ENCODE results near the gene TMEM258. TPM values are rescaled to one million over a fixed set of nuclear protein-coding genes. Genes with fewer than 3 reads are reported as not detected.

Gene TMEM258
- total RNA-seq, 1 experiment from 2014 or later = 70.8 TPM

DNA sequence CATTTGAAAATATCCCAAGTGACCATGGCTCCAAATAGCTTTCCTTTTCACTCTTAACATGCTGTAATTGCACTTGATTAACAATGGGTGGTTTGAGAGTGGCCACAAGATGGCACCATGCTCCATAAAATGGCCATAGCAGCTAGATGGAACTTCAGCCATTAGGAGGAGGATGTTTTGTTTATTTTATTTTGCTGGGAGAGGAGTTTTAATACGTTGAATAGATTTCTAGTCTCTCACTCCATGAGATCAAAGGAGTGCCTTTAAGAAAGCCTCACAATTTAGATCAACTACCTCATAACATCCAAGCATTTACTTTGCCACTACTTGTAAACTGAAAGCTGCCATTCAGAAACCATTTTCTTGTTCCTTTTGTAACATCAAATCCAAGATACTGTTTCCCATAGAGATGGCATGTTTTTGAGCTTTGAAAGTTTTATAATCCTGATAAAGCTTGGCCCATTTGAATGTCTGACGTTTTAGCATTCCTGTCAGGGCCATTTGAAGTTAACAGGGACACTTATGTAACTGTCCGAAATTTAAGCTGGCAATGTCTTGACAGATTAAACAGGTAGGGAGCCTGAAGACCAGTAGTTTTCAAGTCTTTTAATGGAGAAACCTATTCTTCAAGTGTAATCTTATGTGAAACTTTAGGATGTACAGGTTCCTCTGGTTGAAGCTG is 5.0 kb upstream of the TMEM258 start:
- DNase-seq (ENCODE audit: low read depth) = peak; percentile 69

DNA sequence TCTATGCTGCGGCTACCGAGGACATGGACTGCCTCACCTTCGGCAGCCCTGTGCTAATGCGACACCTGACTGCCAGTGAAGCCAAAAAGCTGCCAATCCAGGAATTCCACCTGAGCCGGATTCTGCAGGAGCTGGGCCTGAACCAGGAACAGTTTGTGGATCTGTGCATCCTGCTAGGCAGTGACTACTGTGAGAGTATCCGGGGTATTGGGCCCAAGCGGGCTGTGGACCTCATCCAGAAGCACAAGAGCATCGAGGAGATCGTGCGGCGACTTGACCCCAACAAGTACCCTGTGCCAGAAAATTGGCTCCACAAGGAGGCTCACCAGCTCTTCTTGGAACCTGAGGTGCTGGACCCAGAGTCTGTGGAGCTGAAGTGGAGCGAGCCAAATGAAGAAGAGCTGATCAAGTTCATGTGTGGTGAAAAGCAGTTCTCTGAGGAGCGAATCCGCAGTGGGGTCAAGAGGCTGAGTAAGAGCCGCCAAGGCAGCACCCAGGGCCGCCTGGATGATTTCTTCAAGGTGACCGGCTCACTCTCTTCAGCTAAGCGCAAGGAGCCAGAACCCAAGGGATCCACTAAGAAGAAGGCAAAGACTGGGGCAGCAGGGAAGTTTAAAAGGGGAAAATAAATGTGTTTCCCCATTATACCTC is 3.6 kb upstream of the TMEM258 start:
- DNase-seq (ENCODE audit: low read depth) = no peak

DNA sequence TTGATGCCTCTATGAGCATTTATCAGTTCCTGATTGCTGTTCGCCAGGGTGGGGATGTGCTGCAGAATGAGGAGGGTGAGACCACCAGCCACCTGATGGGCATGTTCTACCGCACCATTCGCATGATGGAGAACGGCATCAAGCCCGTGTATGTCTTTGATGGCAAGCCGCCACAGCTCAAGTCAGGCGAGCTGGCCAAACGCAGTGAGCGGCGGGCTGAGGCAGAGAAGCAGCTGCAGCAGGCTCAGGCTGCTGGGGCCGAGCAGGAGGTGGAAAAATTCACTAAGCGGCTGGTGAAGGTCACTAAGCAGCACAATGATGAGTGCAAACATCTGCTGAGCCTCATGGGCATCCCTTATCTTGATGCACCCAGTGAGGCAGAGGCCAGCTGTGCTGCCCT is 3.1 kb upstream of the TMEM258 start:
- DNase-seq (ENCODE audit: low read depth) = no peak

DNA sequence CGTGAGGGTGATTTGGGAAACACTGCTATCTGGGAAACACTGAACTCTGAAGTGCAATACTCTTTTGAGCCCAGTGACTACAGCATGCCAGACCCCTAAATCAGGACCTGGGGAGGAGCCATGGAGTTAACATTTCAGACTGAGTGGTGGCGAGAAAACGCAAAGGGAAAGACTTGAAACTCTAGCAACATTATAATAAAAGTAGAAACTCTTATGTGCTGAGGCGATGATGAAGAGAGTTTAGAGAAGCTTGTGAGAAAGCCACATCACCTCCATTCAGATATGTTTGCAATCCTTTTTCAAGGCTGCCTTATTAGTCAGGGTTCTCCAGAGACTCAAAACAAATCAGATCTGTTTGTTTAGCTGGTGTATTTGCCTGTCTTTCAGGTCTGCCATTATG is 2.2 kb upstream of the TMEM258 start:
- no peak for DNase-seq (ENCODE audit: low read depth)

DNA sequence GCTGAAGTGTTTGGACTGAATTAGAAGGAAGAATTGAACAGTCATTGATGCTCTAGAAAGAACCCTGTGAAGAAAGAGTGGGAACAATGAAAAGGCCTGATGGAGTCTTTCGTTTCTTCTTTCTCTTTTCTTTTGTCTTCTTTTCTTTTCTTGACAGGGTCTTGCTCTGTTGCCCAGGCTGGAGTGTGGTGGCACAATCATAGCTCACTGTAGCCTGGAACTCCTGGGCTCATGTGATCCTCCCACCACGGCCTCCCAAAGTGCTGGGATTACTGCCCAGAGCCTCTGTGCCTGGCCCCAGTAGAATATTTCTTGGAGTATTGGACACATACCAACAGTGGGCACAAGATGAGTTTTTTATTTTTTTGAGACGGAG is 1.4 kb upstream of the TMEM258 start:
- no peak for DNase-seq (ENCODE audit: low read depth)

DNA sequence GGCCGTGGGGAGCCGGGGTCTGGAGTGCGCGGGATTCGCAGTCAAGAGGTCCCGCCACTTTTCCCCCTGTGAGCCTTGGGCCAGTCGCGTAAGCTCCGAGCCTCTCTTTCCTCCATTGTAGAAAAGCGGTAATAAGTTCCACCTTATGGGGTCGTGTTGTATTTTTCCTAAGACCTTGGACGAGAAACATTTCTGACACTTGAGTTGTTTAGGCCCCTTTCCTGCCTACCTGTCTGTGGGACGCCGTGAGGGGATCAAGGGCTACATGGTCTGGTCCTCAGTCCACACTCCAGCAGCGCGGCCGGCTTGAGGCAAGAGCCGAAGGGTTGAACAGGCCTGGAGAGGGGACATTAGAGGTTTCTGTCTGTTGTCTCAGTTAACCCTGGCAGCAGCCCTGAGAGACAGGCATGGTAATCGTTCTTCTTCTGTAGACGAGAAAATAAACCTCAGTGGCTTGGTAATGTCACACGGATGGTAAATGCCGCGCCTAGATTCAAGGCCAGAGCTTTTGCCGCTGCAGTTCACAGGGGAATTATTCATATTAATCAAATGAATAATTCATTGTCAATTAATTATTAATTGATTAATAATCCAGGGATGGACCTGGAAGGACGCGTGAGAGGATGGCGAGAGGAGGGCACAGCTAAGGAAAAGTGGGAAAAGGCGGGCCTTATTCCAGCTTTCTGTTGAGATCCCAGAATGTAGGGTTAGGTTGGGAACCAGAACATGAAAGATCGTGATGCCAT is 857 bp upstream of the TMEM258 start:
- peak; percentile 28 for DNase-seq (ENCODE audit: low read depth)

DNA sequence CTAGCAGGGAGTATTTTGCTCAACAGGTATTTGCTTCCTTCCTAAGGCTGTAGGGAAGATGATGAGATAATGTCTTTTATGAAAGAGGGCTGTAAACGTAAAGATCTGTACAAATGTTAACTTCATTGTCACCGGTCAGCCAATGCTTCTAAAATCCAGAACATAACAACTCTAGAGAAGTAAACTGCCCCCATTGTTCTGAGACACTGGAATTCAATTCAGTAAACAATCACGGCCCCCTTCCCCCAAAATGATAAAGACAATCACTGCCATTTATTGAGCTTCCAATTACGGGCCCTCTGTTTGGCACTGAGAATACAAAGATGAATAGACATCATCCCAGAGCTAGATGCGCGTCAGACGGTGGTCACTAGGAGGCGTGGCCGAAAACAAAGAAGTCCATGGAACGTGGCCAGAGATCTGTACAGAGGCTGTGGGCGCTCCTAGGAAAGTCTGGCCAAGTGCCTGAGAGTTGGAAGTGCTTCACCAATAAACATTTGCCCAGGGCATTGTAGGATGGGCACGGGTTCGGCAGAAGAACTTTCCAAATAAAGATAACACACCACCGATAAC is 576 bp downstream of the TMEM258 start:
- peak; percentile 89 for DNase-seq (ENCODE audit: low read depth)

DNA sequence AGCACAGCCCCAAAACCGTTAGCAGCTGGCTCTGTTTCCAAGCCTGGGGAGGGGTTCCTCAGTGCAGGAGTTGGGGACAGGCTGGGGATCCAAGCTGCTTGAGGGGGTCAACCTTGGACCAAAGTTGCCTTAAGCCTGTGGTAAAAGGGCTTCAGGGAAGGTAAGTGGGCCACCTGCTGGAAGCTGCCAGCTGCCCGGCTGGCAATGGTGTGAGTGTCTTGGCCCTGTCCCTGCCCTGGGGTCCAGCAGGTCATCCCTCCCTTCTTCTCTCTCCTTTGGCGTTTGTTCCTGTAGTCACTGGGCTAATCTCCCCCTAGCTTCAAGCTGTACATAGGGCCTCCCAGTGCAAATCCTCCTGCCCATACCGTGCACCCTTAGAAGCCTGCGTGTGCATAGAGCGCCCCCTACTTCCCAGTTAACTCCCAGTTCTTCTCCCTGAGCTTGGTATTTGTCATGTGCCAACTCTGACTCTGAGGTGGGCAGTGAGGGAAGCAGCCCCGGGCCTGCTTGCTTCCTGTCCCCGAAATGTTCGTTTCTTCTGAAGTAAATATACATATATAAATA is 4.4 kb downstream of the TMEM258 start:
- DNase-seq (ENCODE audit: low read depth) = peak; percentile 49

DNA sequence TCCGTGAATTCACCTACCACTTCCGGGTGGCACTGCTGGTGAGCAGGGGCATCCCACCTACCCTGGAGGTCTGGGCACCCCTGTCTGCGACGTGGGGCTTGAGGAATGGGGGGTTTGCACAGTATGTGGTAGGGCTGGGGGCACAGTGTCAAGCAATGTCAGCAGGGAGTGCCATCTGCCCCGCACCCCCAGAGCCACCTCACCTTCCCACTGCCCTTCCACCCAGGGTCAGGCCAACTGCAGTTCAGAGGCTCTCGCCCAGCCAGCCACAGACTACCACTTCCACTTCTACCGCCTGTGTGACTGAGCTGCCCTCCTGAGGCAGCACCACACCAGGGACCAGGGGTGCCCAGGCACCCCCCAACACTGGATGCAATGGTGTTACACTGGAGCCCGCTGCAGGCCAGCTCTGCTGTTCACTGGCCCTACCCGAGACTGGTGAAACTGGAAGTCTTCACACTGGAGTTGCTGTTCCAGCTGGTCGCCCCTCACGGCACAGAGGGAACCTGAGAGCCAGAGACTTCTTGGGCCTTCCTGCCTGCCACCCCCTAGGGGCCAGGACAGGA is 6.5 kb downstream of the TMEM258 start:
- DNase-seq (ENCODE audit: low read depth) = no peak

DNA sequence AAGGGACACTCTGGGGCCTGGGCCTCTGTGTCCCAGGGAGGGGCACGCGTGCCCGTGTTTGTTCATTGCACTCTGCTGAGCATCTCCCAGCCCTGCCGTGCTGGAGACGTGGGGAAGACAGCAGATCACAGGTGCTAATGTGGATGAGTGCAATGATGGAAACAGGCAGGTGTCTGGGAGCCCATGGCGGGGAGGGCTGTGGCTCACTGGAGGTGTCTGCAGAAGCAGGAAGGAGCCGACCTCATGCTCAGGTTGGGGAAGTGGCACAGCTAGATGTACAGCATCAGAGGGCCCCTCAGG is 7.9 kb downstream of the TMEM258 start:
- no peak for DNase-seq (ENCODE audit: low read depth)

DNA sequence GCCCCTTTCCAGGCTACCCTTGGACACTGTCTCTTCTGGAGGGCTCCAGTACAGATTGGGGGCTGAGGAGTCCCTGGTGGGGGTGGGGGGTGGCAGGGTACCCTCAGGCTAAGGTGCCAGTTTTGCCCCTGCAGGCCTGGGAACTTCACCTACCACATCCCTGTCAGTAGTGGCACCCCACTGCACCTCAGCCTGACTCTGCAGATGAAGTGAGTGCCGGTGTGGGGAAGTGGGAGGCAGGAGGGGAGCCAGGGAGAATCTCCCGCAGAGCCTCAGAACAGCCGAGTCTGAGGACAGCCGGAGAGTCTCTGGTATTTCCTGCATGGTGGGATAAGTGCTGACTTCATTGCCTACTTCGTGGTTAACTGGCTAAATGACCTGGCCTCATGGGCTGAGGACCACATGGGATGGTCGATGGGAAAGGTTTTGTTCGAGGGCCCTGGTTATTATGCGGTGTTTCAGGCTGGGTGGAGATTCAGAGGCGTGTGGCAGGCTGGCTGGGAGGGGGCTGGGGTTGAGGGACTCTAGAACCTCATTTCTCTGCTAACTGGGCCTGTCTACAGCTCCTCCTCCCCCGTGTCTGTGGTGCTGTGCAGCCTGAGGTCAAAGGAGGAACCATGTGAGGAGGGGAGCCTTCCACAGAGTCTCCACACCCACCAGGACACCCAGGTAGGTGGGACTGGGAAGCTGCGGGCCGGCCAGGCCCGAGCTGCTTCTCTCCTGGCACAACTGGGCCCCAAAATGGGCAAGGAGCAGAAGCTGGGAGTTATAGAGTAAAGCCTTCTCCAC is 8.5 kb downstream of the TMEM258 start:
- DNase-seq (ENCODE audit: low read depth) = peak; percentile 45

DNA sequence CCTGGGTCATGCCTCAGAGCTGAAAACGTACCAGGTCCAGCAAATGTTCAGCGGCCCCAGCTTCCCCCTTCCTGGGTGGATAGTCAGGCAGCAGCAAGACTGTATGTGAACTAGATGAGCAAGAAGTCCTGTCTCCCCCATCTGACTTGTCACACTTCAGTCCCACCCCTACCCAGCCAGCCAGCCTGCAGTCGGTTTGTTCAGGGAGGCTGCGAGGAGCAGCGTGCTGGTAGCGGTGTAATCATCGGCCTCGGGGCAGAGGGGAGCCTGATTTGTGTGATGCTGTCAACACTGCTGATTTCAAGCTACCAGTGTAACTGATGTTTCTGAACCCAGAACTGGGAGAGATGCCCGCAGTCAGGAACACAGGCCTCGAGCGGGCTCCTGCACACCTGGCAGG is 9.6 kb downstream of the TMEM258 start:
- no peak for DNase-seq (ENCODE audit: low read depth)

DNA sequence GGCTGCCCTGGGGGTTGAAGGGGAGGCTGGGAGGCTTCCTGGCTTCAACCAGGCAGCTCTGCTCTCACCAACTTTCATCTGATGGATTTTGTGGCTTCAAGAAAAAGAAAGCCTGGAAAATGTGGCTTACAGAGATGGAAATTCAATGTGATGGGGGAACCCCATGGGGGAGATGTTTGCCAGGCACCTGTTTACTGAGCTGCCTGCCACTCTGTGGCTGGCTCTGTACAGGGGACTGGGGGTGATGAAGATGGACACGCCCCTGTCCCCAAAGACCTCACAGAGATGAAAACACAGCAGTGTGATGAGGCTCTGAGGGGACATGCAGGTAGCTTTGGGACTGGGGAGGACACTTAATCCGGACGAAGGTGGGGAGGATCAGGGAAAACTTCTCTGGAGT is 10.1 kb downstream of the TMEM258 start:
- no peak for DNase-seq (ENCODE audit: low read depth)

DNA sequence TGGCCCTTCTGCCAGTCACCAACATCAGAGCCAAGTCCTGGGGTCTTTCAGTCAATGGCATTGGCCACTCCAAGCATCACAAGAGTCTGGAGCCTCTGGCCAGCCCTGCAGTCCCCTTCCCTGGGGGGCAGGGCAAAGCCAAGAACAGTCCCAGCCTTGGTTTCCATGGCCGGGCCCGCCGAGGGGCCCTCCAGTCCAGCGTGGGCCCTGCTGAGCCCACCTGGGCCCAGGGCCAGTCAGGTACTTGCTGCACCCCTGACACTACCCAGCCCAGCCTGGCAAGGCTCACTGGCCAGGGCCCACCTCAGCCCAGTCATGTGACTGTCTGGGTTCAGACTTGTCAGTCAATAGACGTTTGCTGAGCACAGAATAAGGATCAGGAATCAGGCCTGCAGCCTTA is 10.8 kb downstream of the TMEM258 start:
- DNase-seq (ENCODE audit: low read depth) = no peak

DNA sequence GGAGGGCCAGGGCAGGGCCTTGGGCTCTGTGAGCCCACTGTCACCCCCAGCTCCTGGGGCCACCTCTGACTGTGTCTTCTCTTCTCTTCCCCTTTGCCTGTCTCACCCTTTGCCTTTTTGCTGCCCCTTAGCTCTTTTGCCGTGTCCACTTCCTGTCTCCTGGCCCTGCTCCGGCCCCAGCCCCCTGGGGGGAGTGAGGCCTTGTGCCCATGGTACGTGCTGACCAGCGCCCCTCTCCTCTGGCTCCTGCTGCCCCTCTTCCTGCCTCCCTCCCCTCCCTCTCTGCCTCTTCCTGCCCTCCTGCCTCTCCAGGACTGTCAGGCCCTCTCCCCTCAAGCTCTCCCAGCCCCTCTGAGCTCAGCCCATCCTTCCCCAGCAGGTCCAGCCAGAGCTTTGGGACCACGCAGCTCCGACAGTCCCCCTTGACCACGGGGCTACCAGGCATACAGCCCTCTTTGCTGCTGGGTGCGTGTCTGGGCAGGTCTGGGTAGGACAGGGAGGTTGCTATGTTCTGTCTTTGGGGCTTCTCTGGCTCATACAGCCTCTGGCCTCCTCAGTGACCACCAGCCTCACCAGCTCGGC is 11.7 kb downstream of the TMEM258 start:
- DNase-seq (ENCODE audit: low read depth) = no peak

DNA sequence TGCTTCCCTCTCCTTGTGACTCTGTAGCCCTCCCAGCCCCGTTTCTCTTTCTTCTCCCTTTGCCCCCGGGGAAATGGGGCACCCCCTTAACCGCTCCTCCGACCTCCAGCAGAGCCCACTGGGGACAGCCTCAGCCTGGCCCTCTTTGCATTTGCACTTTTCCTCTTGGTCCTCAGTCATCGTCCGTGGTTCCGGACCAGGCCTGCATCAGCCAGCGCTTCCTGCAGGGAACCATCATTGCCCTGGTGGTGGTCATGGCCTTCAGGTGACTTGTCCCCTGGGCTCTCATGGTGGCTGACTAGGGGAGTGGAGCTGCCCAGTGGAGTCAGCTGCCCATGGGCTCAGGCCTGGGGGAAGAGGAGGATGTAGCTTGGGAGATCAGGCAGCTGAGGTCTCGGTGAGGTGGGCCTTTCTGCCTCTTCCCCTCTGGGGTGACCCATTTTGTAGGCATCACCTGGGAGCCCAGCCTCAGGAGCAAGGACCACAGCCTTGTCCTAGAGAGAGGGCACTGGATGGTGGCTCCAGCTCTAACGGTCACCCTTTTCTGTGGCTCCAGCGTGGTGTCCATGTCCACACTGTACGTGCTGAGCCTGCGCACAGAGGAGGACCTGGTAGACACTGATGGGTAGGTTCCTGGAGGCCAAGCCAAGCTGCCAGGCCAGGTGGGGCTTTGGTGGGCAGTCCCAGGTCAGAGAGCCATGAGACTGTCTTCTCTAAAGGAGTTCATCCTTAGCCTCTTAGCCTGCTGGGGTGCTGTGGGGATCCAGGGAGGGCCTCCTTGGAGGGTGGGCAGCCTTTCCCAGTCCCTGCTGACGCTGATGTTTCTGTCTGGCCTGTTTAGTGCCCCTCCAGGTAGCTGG is 12.5 kb downstream of the TMEM258 start:
- no peak for DNase-seq (ENCODE audit: low read depth)

DNA sequence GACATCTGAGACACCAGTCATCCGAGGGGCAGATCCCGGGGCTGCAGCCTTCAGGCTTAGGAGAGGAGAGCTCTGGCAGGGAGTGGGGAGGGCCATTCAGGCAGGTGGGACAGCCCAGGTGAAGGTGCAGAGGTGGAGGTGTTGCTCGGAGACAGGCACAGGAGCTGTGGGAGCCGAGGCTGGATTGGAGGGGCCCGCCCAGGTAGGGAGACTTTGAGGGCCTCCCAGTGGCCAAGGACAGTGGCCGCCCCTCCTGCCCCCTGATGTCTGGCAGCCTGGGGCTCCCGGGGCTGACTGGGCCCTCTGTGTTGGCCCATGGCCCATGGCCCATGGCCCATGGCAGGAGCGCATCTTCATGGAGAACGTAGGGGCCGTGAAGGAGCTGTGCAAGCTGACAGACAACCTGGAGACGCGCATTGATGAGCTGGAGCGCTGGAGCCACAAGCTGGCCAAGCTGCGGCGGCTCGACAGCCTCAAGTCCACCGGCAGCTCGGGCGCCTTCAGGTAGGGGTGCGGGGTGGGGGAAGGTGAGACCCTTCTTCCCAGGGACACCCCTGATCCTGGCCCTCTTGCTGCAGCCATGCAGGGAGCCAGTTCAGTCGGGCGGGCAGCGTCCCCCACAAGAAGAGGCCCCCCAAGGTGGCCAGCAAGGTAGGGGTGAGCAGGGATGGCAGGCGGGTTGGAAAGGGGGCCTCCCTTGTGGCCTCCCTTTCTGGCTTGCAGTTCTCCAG is 13.3 kb downstream of the TMEM258 start:
- no peak for DNase-seq (ENCODE audit: low read depth)

DNA sequence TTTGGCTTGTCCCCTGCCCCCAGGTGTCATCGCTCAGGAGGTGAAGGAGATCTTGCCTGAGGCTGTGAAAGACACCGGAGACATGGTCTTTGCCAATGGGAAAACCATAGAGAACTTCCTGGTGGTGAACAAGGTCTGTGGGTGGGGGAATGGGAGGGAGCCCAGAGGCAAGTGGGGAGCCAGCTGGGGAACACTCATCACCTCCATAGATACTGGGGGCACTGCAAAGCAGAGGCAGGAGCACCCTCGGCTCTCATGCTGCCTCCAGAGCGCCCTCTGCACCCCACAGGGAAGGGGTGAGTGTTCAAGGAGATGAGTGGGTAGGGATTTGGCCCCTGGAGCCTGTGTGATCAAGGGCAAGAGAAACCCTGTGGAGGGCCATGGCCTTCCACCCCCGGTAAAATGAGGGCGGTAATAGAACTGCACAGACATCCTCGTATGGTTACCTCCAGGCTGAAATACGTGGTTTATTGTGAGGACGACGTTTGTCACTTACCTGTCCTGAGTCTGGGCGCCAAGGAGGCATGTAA is 14.0 kb downstream of the TMEM258 start:
- no peak for DNase-seq (ENCODE audit: low read depth)

Data from Daoy (cell line).